ENCODE measurements around the gene MARCHF10.

MARCHF10 gene

GRCh38 chr17:62825182-62825581 is 17.1 kb upstream of the MARCHF10 start:
- Histone ChIP-seq H3K4me3 (no peak overlapping the region), H3K27ac (no peak overlapping the region)
- TF ChIP-seq CTCF (IDR thresholded peaks at IDR 0.05) = no peak
- DNase-seq (ENCODE audit: low spot score) = no peak

- DNase-seq (ENCODE audit: low spot score) = no peak
- TF ChIP-seq CTCF (IDR thresholded peaks at IDR 0.05) = no peak
- Histone ChIP-seq H3K27ac (no peak overlapping the region), H3K4me3 (no peak overlapping the region)
Measured at GRCh38 chr17:62824290-62825131, 16.4 kb upstream of the MARCHF10 start.

GRCh38 chr17:62823111-62823893 is 15.2 kb upstream of the MARCHF10 start:
- no peak for TF ChIP-seq CTCF (IDR thresholded peaks at IDR 0.05)
- H3K4me3 ChIP-seq = no peak overlapping the region
- H3K27ac ChIP-seq = no peak overlapping the region
- no peak for DNase-seq (ENCODE audit: low spot score)

- no peak overlapping the region for H3K4me3 ChIP-seq
- no peak for TF ChIP-seq CTCF (IDR thresholded peaks at IDR 0.05)
- H3K27ac ChIP-seq = no peak overlapping the region
- DNase-seq (ENCODE audit: low spot score) = no peak
Measured at GRCh38 chr17:62822080-62822904, 14.2 kb upstream of the MARCHF10 start.

GRCh38 chr17:62821189-62822079 is 13.3 kb upstream of the MARCHF10 start:
- TF ChIP-seq CTCF (IDR thresholded peaks at IDR 0.05) = no peak
- Histone ChIP-seq H3K27ac (no peak overlapping the region), H3K4me3 (no peak overlapping the region)
- DNase-seq (ENCODE audit: low spot score) = no peak
